Cardiac fibroblast (primary cell): ENCODE data around the gene LRRC30.

Experiments used
- DNase-seq, 2 donors: peaks; one replicate each; pipeline versions ENCODE4 v3.0.0 to v3.0.0-alpha.2; 2010; ENCODE audit warnings: low read depth in 2 of 2
- H3K4me3 ChIP-seq, 2 donors: replicated peaks in 1 of 2; 1 replicate in 1 of 2; 2 replicates in 1 of 2; pipeline ENCODE4 v1.5.1; 2011; ENCODE audit warnings: low read depth in 2 of 2, low read length in 2 of 2, mild to moderate bottlenecking in 2 of 2, moderate library complexity in 1 of 2
- CTCF ChIP-seq: IDR thresholded peaks from one replicate; pipeline ENCODE4 v1.5.1; 2011; ENCODE audit warnings: low read depth, mild to moderate bottlenecking, low read length, inconsistent platforms

Gene LRRC30

GRCh38 chr18:7255054-7255453, 24.2 kb downstream of the LRRC30 start:
- no peak for DNase-seq
- H3K4me3 ChIP-seq, result no peak overlapping the region
- no peak for TF ChIP-seq CTCF

- no peak overlapping the region for H3K4me3 ChIP-seq
- no peak for TF ChIP-seq CTCF
- DNase-seq, result no peak
Measured at GRCh38 chr18:7255643-7256042, 24.8 kb downstream of the LRRC30 start.

- no peak for DNase-seq
- no peak overlapping the region for H3K4me3 ChIP-seq
- no peak for TF ChIP-seq CTCF
Measured at GRCh38 chr18:7256618-7257425, 25.9 kb downstream of the LRRC30 start.

- H3K4me3 ChIP-seq, result no peak overlapping the region
- no peak for TF ChIP-seq CTCF
- DNase-seq, result no peak
Measured at GRCh38 chr18:7257426-7257740, 26.5 kb downstream of the LRRC30 start.

- no peak overlapping the region for H3K4me3 ChIP-seq
- DNase-seq, result no peak
- TF ChIP-seq CTCF, result no peak
Measured at GRCh38 chr18:7259475-7259874, 28.6 kb downstream of the LRRC30 start.

GRCh38 chr18:7261199-7261598, 30.3 kb downstream of the LRRC30 start:
- TF ChIP-seq CTCF, result no peak
- DNase-seq, result no peak
- H3K4me3 ChIP-seq, result no peak overlapping the region

- H3K4me3 ChIP-seq, result no peak overlapping the region
- no peak for DNase-seq
- no peak for TF ChIP-seq CTCF
Measured at GRCh38 chr18:7267973-7268372, 37.1 kb downstream of the LRRC30 start.
